GM12864 (cell line): Measurements from ENCODE around the gene PWWP2B.

ENCODE experiments used
- DNase-seq: peaks from one replicate; pipeline ENCODE4 v3.0.0-alpha.2; 2011; ENCODE audit warnings: low read depth
- H3K4me3 ChIP-seq: 2 replicates; pipeline ENCODE4 v1.5.1; 2011; ENCODE audit warnings: mild to moderate bottlenecking, low read depth, low read length, control low read depth
- CTCF ChIP-seq: IDR thresholded peaks from 2 replicates; pipeline ENCODE4 v1.5.1; 2011; ENCODE audit warnings: low read depth, mild to moderate bottlenecking, moderate library complexity, low read length, control low read depth, inconsistent platforms; ENCODE audit errors: missing control alignments

The PWWP2B gene

GRCh38 chr10:132465193-132465888 lies 68.3 kb downstream of the PWWP2B start:
- no peak for TF ChIP-seq CTCF
- no peak overlapping the region for H3K4me3 ChIP-seq
- no peak for DNase-seq

DNA sequence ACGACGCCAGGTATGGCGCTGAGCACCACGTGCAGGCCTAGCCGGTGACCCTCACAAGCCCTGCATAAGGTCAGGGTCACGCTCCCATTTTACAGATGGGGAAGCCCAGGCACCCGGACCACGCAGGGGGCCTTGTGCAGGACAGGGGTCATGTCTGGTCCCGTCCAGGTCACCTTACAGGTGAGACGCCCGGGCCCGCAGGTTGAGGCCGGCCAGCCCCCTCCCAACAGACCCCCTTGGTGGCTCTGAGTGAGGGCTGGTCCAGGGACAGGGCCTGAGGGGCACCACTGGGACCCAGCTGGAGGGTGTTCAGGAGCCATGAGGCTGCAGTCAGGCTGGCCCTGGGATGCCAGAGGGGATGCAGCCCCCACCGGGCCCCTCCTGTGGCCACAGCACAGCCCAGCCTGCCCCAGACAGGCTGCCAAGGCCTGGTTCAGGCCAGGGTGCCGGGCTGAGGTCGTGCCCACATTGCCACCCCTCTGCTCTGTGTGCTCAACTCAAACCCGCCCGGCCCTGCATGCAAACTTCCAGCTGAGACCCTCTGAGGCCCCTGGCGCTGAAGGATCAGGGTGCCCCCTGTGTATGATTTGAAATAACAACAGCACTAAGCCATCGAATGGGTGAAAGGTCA lies 69.0 kb downstream of the PWWP2B start:
- no peak for DNase-seq
- H3K4me3 ChIP-seq, result no peak overlapping the region
- TF ChIP-seq CTCF, result no peak

GRCh38 chr10:132466520-132467463 lies 69.8 kb downstream of the PWWP2B start:
- no peak for DNase-seq
- no peak for TF ChIP-seq CTCF
- no peak overlapping the region for H3K4me3 ChIP-seq
